Neural progenitor cell (in vitro differentiated cells): ENCODE data around the gene GMFB. TPM values are rescaled to one million over a fixed set of nuclear protein-coding genes. Genes with fewer than 3 reads are reported as not detected.

Experiments
- DNase-seq: peaks from one replicate; pipeline ENCODE4 v3.0.0-alpha.2; 2016; ENCODE audit warnings: low spot score
- H2AFZ ChIP-seq: fragments of 200-600 bp; sonication (generic); replicated peaks from 2 replicates; pipeline ENCODE4 v1.6.1; 2016; ENCODE audit warnings: antibody characterized with exemption
- H3F3A ChIP-seq: fragments of 200-600 bp; sonication (generic); 2 replicates; pipeline ENCODE4 v1.6.1; 2016; ENCODE audit warnings: antibody characterized with exemption, low read depth
- H3K27ac ChIP-seq: fragments of 200-600 bp; sonication (generic); 2 replicates; pipeline ENCODE4 v1.5.1; 2016; ENCODE audit warnings: mild to moderate bottlenecking
- H3K27me3 ChIP-seq: fragments of 200-600 bp; sonication (generic); 2 replicates; pipeline ENCODE4 v1.6.1; 2016; ENCODE audit warnings: mild to moderate bottlenecking, moderate library complexity
- H3K36me3 ChIP-seq: fragments of 200-600 bp; sonication (generic); 2 replicates; pipeline ENCODE4 v1.5.1; 2016
- H3K4me1 ChIP-seq: fragments of 200-600 bp; sonication (generic); 2 replicates; pipeline ENCODE4 v1.6.1; 2016; ENCODE audit warnings: mixed run types
- H3K4me2 ChIP-seq: fragments of 200-600 bp; sonication (generic); 2 replicates; pipeline ENCODE4 v1.6.1; 2016
- H3K4me3 ChIP-seq: fragments of 200-600 bp; sonication (generic); 2 replicates; pipeline ENCODE4 v1.5.1; 2016
- H3K79me2 ChIP-seq: fragments of 200-600 bp; sonication (generic); 2 replicates; pipeline ENCODE4 v1.6.1; 2016; ENCODE audit warnings: low read depth
- H3K9ac ChIP-seq: fragments of 200-600 bp; sonication (generic); 2 replicates; pipeline ENCODE4 v1.6.1; 2016
- H3K9me3 ChIP-seq: fragments of 200-600 bp; sonication (generic); 2 replicates; pipeline ENCODE4 v1.5.1; 2016; ENCODE audit warnings: low read depth
- H4K20me1 ChIP-seq: fragments of 200-600 bp; sonication (generic); 2 replicates; pipeline ENCODE4 v1.6.1; 2016; ENCODE audit warnings: low read depth
- H3K27ac Mint-ChIP-seq: 3 replicates; pipeline ENCODE4 v1.8.0; 2021; ENCODE audit warnings: mixed read lengths
- H3K27me3 Mint-ChIP-seq: 2 replicates; pipeline ENCODE4 v1.8.0; 2022; ENCODE audit warnings: low read depth, mild to moderate bottlenecking, inconsistent platforms, moderate library complexity, mixed read lengths; ENCODE audit not compliant: insufficient read depth
- H3K36me3 Mint-ChIP-seq: 3 replicates; pipeline ENCODE4 v1.8.0; 2021; ENCODE audit warnings: mixed read lengths
- H3K4me1 Mint-ChIP-seq: 3 replicates; pipeline ENCODE4 v1.8.0; 2021; ENCODE audit warnings: mixed read lengths
- H3K4me3 Mint-ChIP-seq: 3 replicates; pipeline ENCODE4 v1.8.0; 2021; ENCODE audit warnings: mild to moderate bottlenecking, moderate library complexity, mixed read lengths
- H3K9me3 Mint-ChIP-seq: 3 replicates; pipeline ENCODE4 v1.8.0; 2020; ENCODE audit warnings: mixed read lengths
- EZH2 ChIP-seq: fragments of 200-600 bp; sonication (generic); IDR thresholded peaks from 2 replicates; pipeline ENCODE4 v1.6.1; 2017; ENCODE audit warnings: antibody characterized with exemption, mild to moderate bottlenecking, moderate library complexity
- EZH2phosphoT487 ChIP-seq: fragments of 200-600 bp; sonication (generic); IDR thresholded peaks from 2 replicates; pipeline ENCODE4 v1.6.1; 2017; ENCODE audit warnings: antibody characterized with exemption
- total RNA-seq: library from RNA; depleted of rRNA; stranded (reverse); fragments of >200 nt; gene quantifications from 2 replicates; pipeline ENCODE4 v1.2.3, GENCODE V29; 2015; ENCODE audit warnings: low replicate concordance
- TF ChIP-seq, protein P1 (sequence below): fragments of 200-600 bp; sonication (generic); IDR thresholded peaks from 2 replicates; pipeline ENCODE4 v1.5.1; 2017; ENCODE audit warnings: antibody characterized with exemption, mild to moderate bottlenecking

GMFB gene
- total RNA-seq, 1 donor from 2014 or later, result 172 TPM

- H3K27me3 Mint-ChIP-seq, result no peaks in the 10 kb centered on the region
- TF ChIP-seq, protein P1, sequence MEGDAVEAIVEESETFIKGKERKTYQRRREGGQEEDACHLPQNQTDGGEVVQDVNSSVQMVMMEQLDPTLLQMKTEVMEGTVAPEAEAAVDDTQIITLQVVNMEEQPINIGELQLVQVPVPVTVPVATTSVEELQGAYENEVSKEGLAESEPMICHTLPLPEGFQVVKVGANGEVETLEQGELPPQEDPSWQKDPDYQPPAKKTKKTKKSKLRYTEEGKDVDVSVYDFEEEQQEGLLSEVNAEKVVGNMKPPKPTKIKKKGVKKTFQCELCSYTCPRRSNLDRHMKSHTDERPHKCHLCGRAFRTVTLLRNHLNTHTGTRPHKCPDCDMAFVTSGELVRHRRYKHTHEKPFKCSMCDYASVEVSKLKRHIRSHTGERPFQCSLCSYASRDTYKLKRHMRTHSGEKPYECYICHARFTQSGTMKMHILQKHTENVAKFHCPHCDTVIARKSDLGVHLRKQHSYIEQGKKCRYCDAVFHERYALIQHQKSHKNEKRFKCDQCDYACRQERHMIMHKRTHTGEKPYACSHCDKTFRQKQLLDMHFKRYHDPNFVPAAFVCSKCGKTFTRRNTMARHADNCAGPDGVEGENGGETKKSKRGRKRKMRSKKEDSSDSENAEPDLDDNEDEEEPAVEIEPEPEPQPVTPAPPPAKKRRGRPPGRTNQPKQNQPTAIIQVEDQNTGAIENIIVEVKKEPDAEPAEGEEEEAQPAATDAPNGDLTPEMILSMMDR, result no peak
- no peak for TF ChIP-seq EZH2phosphoT487
- no peak for TF ChIP-seq EZH2
- peaks cover 16% of the 10 kb centered on the region for H3K36me3 Mint-ChIP-seq
- H3K9me3 Mint-ChIP-seq, result no peaks in the 10 kb centered on the region
- Histone ChIP-seq H3K79me2 (peaks cover 11% of the 10 kb centered on the region), H3K4me1 (no peaks in the 10 kb centered on the region), H4K20me1 (peaks cover 4% of the 10 kb centered on the region), H3K9ac (no peak overlapping the region), H3K27ac (no peak overlapping the region), H3K36me3 (peaks cover 12% of the 10 kb centered on the region), H3K27me3 (no peaks in the 10 kb centered on the region), H3K9me3 (no peaks in the 10 kb centered on the region), H3F3A (peaks cover 11% of the 10 kb centered on the region), H2AFZ (no peak overlapping the region), H3K4me2 (no peak overlapping the region), H3K4me3 (no peak overlapping the region)
- no peak overlapping the region for H3K27ac Mint-ChIP-seq
- DNase-seq, result no peak
- no peaks in the 10 kb centered on the region for H3K4me1 Mint-ChIP-seq
- H3K4me3 Mint-ChIP-seq, result no peak overlapping the region
Observed at GRCh38 chr14:54425537-54426274, 63.1 kb downstream of the GMFB start.

DNA sequence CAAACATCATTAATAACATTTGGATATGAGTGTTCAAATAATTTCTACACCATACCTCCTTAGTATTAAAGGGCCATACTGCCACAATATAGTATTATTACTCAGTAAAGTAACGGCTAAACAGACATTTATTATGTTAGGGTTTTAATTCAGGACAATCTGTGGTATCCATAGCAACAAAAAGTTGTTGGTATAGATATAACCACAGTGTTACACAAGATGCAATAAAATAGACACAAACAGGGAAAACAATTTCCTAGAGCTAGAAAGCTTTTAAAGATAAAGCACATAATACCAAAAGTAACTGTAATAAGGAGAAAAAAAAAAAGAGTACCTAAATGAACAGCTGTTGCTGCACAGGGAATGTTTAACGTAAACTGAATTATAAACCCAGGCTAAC, 63.7 kb downstream of the GMFB start:
- DNase-seq, result no peak
- Histone ChIP-seq H3K4me1 (no peaks in the 10 kb centered on the region), H4K20me1 (peaks cover 4% of the 10 kb centered on the region), H3F3A (peaks cover 14% of the 10 kb centered on the region), H2AFZ (no peak overlapping the region), H3K36me3 (peaks cover 13% of the 10 kb centered on the region), H3K27me3 (no peaks in the 10 kb centered on the region), H3K9ac (no peak overlapping the region), H3K4me2 (no peak overlapping the region), H3K9me3 (no peaks in the 10 kb centered on the region), H3K79me2 (peaks cover 4% of the 10 kb centered on the region), H3K4me3 (no peak overlapping the region), H3K27ac (no peak overlapping the region)
- Mint-ChIP-seq H3K27ac (no peak overlapping the region), H3K27me3 (no peaks in the 10 kb centered on the region), H3K9me3 (no peaks in the 10 kb centered on the region), H3K4me3 (no peak overlapping the region), H3K4me1 (peaks cover 2% of the 10 kb centered on the region), H3K36me3 (peaks cover 18% of the 10 kb centered on the region)
- TF ChIP-seq, protein P1, result no peak
- no peak for TF ChIP-seq EZH2phosphoT487
- no peak for TF ChIP-seq EZH2

Other genes with a start within 250 kb of the GMFB start
- 75.4 and 152 TPM in 2 replicates for gene CDKN3, start 92.0 kb downstream of the GMFB start, total RNA-seq
- gene CNIH1, start 47.6 kb downstream of the GMFB start, total RNA-seq, result 192 and 205 TPM in 2 replicates
- gene CGRRF1, start 20.9 kb upstream of the GMFB start, total RNA-seq, result 29.6 and 36.1 TPM in 2 replicates
- gene SAMD4A, start 78.1 kb upstream of the GMFB start, total RNA-seq, result 4.3 and 4.6 TPM in 2 replicates